ENCODE results near the gene COL3A1.

DNA sequence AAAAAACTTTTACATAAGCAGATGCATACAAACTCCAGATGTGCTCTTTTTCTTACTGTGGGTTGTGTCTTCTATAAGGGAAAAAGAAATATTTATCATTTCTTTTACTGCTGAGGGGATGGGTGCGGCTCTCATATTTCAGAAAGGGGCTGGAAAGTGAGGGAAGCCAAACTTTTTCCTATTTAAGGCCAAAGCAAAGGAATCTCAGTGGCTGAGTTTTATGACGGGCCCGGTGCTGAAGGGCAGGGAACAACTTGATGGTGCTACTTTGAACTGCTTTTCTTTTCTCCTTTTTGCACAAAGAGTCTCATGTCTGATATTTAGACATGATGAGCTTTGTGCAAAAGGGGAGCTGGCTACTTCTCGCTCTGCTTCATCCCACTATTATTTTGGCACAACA is at the start of gene COL3A1:
- no peak for TF ChIP-seq TARDBP (IDR thresholded peaks at IDR 0.05)
- TF ChIP-seq FOXM1 (IDR thresholded peaks at IDR 0.05; ENCODE audit: borderline replicate concordance), result no peak
- TF ChIP-seq PKNOX1 (IDR thresholded peaks at IDR 0.05), result no peak
- TF ChIP-seq SUZ12 (IDR thresholded peaks at IDR 0.05), result no peak
- TF ChIP-seq LEF1 (IDR thresholded peaks at IDR 0.05; ENCODE audit: borderline replicate concordance), result no peak

Measured in HEK293T (cell line).